Measurements from ENCODE around the gene ARHGAP23. TPM values are rescaled to one million over a fixed set of nuclear protein-coding genes. Genes with fewer than 3 reads are reported as not detected.
A peak's percentile ranks its signal among the peaks of the same experiment; 100 is the strongest.

The ARHGAP23 gene
- total and polyA plus RNA-seq, 8 donors: 4.0 to 55.5 (median 26.4) TPM

GRCh38 chr17:38465391-38466345, 37.4 kb downstream of the ARHGAP23 start:
- Histone ChIP-seq H3K4me3 (peak overlapping the region; percentile 40 to 52 (median 44)), H3K9me3 (no peaks in the 10 kb centered on the region), H3K36me3 (peaks cover 14 to 56% (median 43%) of the 10 kb centered on the region in 4 donors), H3K27me3 (no peaks in the 10 kb centered on the region), H3K4me1 (peaks cover 30 to 91% (median 65%) of the 10 kb centered on the region in 4 donors), H3K27ac (peak overlapping the region; percentile 12 to 92 (median 88))
- intact Hi-C loops (cut with DNase I; ENCODE audit: low total_unique reads): no loop called here
- WGBS, 5 donors: 62 to 72% (median 66%) methylated on average over 22 to 23 of the region's 23 CpGs
- peak; percentile 42 to 68 for DNase-seq
- no peak for TF ChIP-seq POLR2A (IDR thresholded peaks at IDR 0.05)
- peak in 2 of 3 donors; percentile 7 to 37 for TF ChIP-seq POLR2AphosphoS5 (IDR thresholded peaks at IDR 0.05)
- no peak for TF ChIP-seq EP300 (IDR thresholded peaks at IDR 0.05)
- no peak for TF ChIP-seq CTCF (IDR thresholded peaks at IDR 0.05)

- no peak for DNase-seq
- intact Hi-C loops (cut with DNase I; ENCODE audit: low total_unique reads): no loop called here
- Histone ChIP-seq H3K36me3 (peaks cover 14 to 60% (median 43%) of the 10 kb centered on the region in 4 donors), H3K4me1 (peaks cover 30 to 91% (median 64%) of the 10 kb centered on the region in 4 donors), H3K4me3 (peak overlapping the region; percentile 40 to 52 (median 44)), H3K27me3 (no peaks in the 10 kb centered on the region), H3K9me3 (no peaks in the 10 kb centered on the region), H3K27ac (peak overlapping the region in 4 of 5 donors; percentile 85 to 92 (median 90))
- 82 to 96% (median 91%) methylated on average over 32 to 57 of the region's 57 CpGs for WGBS, 5 donors
- TF ChIP-seq CTCF (IDR thresholded peaks at IDR 0.05): no peak
- TF ChIP-seq EP300 (IDR thresholded peaks at IDR 0.05): no peak
- no peak for TF ChIP-seq POLR2AphosphoS5 (IDR thresholded peaks at IDR 0.05)
- TF ChIP-seq POLR2A (IDR thresholded peaks at IDR 0.05): no peak
Measured at GRCh38 chr17:38466346-38467315, 38.4 kb downstream of the ARHGAP23 start.

- TF ChIP-seq CTCF (IDR thresholded peaks at IDR 0.05) (no peak), POLR2A (IDR thresholded peaks at IDR 0.05) (no peak), EP300 (IDR thresholded peaks at IDR 0.05) (no peak), POLR2AphosphoS5 (IDR thresholded peaks at IDR 0.05) (no peak)
- Histone ChIP-seq H3K9me3 (no peaks in the 10 kb centered on the region), H3K27ac (peak overlapping the region in 3 of 5 donors; percentile 88 to 92 (median 91)), H3K36me3 (peaks cover 14 to 65% (median 49%) of the 10 kb centered on the region in 4 donors), H3K27me3 (no peaks in the 10 kb centered on the region), H3K4me1 (peaks cover 30 to 98% (median 67%) of the 10 kb centered on the region in 4 donors), H3K4me3 (peak overlapping the region in 1 of 4 donors; percentile 42)
- DNase-seq: no peak
- 0 to 44% (median 41%) methylated on average over 1 of the region's 1 CpG for WGBS, 5 donors
- intact Hi-C loops (cut with DNase I; ENCODE audit: low total_unique reads): no loop called here
Measured at GRCh38 chr17:38467491-38467890, 39.2 kb downstream of the ARHGAP23 start.

Data from stomach (tissue), 9 donors.